Kidney glomerular epithelial cell (primary cell): ENCODE data around the gene ZNF724.

Experiments
- DNase-seq: peaks from one replicate; lab custom pipeline; 2025; lab: John Stamatoyannopoulos, UW

ZNF724 gene

GRCh38 chr19:23241419-23241818, 8.8 kb downstream of the ZNF724 start:
- DNase-seq = no peak

GRCh38 chr19:23222998-23223652, 27.1 kb downstream of the ZNF724 start:
- DNase-seq = no peak

GRCh38 chr19:23203841-23204344, 46.3 kb downstream of the ZNF724 start:
- no peak for DNase-seq

GRCh38 chr19:23190341-23190740, 59.9 kb downstream of the ZNF724 start:
- no peak for DNase-seq

GRCh38 chr19:23183251-23183650, 66.9 kb downstream of the ZNF724 start:
- no peak for DNase-seq
